ENCODE data around the gene NAXE. TPM values are rescaled to one million over a fixed set of nuclear protein-coding genes. Genes with fewer than 3 reads are reported as not detected.

Gene NAXE
- total RNA-seq, 1 donor from 2014 or later: 83.8 TPM

- H3K36me3 ChIP-seq (ENCODE audit: control insufficient read depth, insufficient read depth, low read length): peaks cover 6% of the 10 kb centered on the region
- TF ChIP-seq CTCF (IDR thresholded peaks at IDR 0.05; ENCODE audit: insufficient read depth, low read length, poor library complexity, severe bottlenecking): no peak
- no peak for DNase-seq (ENCODE audit: low read depth)
Observed at GRCh38 chr1:156595016-156595415, 3.4 kb downstream of the NAXE start.

GRCh38 chr1:156596426-156596825 is 4.8 kb downstream of the NAXE start:
- Histone ChIP-seq H3K36me3 (ENCODE audit: control insufficient read depth, insufficient read depth, low read length) (peaks cover 6% of the 10 kb centered on the region), H3K27me3 (ENCODE audit: control insufficient read depth, insufficient read depth, low read length) (no peaks in the 10 kb centered on the region), H3K4me3 (ENCODE audit: low read depth, low read length) (no peak overlapping the region)
- DNase-seq (ENCODE audit: low read depth): no peak
- no peak for TF ChIP-seq CTCF (IDR thresholded peaks at IDR 0.05; ENCODE audit: insufficient read depth, low read length, poor library complexity, severe bottlenecking)

More at GRCh38 chr1:156595016-156595415, 3.4 kb downstream of the NAXE start:
- H3K4me3 ChIP-seq (ENCODE audit: low read depth, low read length): no peak overlapping the region
- no peaks in the 10 kb centered on the region for H3K27me3 ChIP-seq (ENCODE audit: control insufficient read depth, insufficient read depth, low read length)

- peaks cover 5% of the 10 kb centered on the region for H3K36me3 ChIP-seq (ENCODE audit: control insufficient read depth, insufficient read depth, low read length)
- no peak for TF ChIP-seq CTCF (IDR thresholded peaks at IDR 0.05; ENCODE audit: insufficient read depth, low read length, poor library complexity, severe bottlenecking)
- H3K4me3 ChIP-seq (ENCODE audit: low read depth, low read length): no peak overlapping the region
- no peak for DNase-seq (ENCODE audit: low read depth)
- H3K27me3 ChIP-seq (ENCODE audit: control insufficient read depth, insufficient read depth, low read length): no peaks in the 10 kb centered on the region
Observed at GRCh38 chr1:156598125-156598524, 6.5 kb downstream of the NAXE start.

GRCh38 chr1:156598731-156599432 is 7.3 kb downstream of the NAXE start:
- H3K4me3 ChIP-seq (ENCODE audit: low read depth, low read length): no peak overlapping the region
- DNase-seq (ENCODE audit: low read depth): no peak
- no peaks in the 10 kb centered on the region for H3K27me3 ChIP-seq (ENCODE audit: control insufficient read depth, insufficient read depth, low read length)
- no peak for TF ChIP-seq CTCF (IDR thresholded peaks at IDR 0.05; ENCODE audit: insufficient read depth, low read length, poor library complexity, severe bottlenecking)
- H3K36me3 ChIP-seq (ENCODE audit: control insufficient read depth, insufficient read depth, low read length): peaks cover 4% of the 10 kb centered on the region

- DNase-seq (ENCODE audit: low read depth): no peak
- Histone ChIP-seq H3K4me3 (ENCODE audit: low read depth, low read length) (no peak overlapping the region), H3K36me3 (ENCODE audit: control insufficient read depth, insufficient read depth, low read length) (peaks cover 4% of the 10 kb centered on the region), H3K27me3 (ENCODE audit: control insufficient read depth, insufficient read depth, low read length) (no peaks in the 10 kb centered on the region)
- TF ChIP-seq CTCF (IDR thresholded peaks at IDR 0.05; ENCODE audit: insufficient read depth, low read length, poor library complexity, severe bottlenecking): no peak
Observed at GRCh38 chr1:156599811-156600210, 8.2 kb downstream of the NAXE start.

GRCh38 chr1:156600733-156601121 is 9.2 kb downstream of the NAXE start:
- Histone ChIP-seq H3K36me3 (ENCODE audit: control insufficient read depth, insufficient read depth, low read length) (peaks cover 4% of the 10 kb centered on the region), H3K27me3 (ENCODE audit: control insufficient read depth, insufficient read depth, low read length) (no peaks in the 10 kb centered on the region), H3K4me3 (ENCODE audit: low read depth, low read length) (peak overlapping the region; percentile 89)
- no peak for TF ChIP-seq CTCF (IDR thresholded peaks at IDR 0.05; ENCODE audit: insufficient read depth, low read length, poor library complexity, severe bottlenecking)
- DNase-seq (ENCODE audit: low read depth): no peak
